Left renal cortex interstitium (tissue), 4 donors: ENCODE measurements around the gene EHBP1. TPM values are rescaled to one million over a fixed set of nuclear protein-coding genes. Genes with fewer than 3 reads are reported as not detected.
"Not testable (repeated sequence)": the region's sequence is repeated elsewhere in the genome, so short reads cannot be mapped to it uniquely, and the experiment has no call there.

Experiments used
- DNase-seq, 4 donors: peaks; one replicate each; pipeline ENCODE4 v3.0.0-alpha.2; 2013; ENCODE audit warnings: low read depth in 4 of 4, low spot score in 2 of 4, missing footprints in 1 of 4
- polyA plus RNA-seq, 4 donors: library from polyadenylated mRNA; unstranded; fragments of 120-200 nt; gene quantifications; one replicate each; pipeline ENCODE4 v1.2.1, GENCODE V29; 2013; ENCODE audit not compliant: insufficient read length in 4 of 4

The EHBP1 gene
- polyA plus RNA-seq, 4 donors, result 40.8 to 55.7 (median 46.5) TPM

GRCh38 chr2:62731275-62731674 lies 25.8 kb downstream of the EHBP1 start:
- DNase-seq, result no peak

DNA sequence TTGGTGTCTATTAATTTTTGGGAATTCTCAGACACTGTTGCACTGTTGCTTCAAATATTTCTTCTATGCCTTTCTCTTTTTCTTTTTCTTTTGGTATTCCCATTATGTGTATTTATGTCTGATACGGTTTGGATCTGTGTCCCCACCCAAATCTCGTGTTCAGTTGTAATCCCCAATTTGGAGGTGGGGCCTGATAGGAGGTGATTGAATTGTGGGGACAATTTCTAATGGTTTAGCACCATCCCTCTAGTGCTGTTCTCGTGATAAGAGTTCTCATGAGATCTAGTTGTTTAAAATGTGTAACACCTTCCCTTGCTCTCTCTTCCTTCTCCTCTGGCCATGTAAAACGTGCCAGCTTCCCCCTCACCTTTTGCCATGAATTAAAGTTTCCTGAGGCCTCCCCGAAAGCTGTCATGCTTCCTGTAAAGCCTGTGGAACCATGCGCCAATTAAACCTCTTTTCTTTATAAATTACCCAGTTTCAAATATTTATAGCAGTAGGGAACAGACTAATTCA lies 26.8 kb downstream of the EHBP1 start:
- no peak for DNase-seq

- DNase-seq, result no peak
These were observed 28.0 kb downstream of the EHBP1 start for GRCh38 chr2:62733546-62733945.

GRCh38 chr2:62736899-62737559 lies 31.5 kb downstream of the EHBP1 start:
- no peak for DNase-seq

DNA sequence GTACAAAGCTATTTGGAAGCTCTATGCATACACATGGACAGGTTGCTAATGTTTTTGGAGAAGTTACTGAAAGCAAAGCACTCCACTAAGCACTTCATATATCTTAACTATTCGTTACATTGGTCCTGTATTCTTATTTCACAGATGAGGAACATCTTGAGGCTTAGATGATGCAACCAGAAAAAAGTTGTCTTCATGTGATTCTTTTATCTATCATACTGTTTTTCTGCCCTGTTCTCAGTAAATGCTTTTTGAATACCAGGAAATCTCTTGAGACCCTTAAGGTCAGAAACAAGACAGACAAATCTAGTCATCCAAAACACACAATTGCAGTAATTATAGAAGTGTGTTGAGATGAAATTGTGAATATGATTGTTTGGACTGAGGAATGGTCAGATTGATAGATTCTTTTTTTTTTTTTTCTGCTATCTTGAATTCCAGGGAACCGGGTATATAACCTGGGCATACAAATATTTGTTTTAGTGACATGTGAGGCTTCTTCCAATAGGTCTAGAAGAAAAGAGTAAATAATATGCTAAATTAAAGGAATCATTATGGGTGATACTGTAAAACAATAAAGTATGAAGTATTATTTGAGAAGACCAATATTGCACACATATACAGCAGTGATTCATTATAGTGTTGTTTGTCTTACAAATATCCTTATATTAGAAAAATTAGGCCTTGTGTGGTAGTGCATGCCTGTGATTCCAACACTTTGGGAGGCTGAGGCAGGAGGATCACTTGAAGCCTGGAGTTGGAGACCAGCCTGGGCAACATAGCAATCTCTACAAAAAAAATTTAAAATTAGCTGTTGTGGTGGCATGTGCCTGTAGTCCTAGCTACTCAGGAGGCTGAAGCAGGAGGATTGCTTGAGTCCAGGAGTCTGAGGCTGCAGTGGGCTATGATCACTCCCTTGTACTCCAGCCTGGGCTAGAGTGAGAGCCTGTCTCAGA lies 33.7 kb downstream of the EHBP1 start:
- no peak for DNase-seq

DNA sequence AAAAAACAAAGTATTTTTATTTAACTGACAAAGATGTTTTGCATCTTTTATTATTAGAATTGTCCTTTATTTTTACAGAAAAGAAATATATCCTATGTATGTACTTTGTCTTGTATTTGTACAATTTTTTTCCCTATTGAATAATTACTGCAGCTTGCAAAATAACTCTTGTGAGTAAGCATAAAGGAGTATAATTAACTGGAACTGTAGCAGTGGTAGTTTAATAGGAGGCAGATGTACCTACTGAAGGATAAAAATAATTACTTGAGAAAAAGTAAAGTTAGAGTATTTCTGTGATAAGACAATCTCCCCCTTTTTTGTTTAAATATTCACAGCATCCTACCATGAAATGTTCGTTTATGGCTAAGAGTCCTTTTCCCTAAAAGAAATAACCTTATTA lies 34.7 kb downstream of the EHBP1 start:
- no peak for DNase-seq

DNA sequence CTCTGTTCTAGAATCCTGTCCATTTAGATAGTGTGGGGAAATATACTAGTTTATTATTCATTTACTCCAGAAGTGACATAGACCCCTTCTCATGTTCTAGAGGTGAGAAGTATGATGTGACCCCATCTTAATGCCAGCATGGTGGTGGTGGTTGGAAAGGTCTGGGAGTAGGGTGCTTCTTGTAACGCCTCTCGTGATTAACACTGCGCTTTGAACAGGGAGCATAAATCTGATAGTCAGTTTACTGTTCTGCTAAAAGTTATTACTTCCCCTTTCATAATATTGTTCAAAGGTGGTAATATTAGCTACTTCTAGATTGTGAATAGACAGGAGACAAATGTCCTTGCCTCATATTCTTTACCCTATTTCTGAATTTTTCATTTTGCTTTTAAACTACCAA lies 35.6 kb downstream of the EHBP1 start:
- no peak for DNase-seq

GRCh38 chr2:62741954-62742722 lies 36.6 kb downstream of the EHBP1 start:
- no peak for DNase-seq

DNA sequence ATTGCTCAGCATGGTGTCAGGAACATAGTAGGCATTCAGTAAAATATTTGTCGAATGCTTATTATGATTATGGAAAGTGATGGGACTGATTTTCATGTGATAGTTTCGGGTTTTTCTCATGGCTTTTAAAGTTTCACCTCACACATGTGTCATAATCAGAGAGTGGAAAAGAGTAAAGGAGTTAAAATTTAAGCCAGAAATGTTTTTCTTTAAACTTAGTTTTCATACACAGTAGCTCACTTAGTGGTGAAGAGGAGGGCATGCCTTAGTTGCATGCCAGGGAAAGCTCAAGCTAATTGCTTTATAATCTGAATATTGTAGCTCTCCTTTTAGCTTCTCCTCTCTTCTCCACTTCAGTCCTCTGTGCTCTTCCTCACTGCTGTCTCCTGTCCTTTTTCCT lies 38.0 kb downstream of the EHBP1 start:
- DNase-seq, result no peak

DNA sequence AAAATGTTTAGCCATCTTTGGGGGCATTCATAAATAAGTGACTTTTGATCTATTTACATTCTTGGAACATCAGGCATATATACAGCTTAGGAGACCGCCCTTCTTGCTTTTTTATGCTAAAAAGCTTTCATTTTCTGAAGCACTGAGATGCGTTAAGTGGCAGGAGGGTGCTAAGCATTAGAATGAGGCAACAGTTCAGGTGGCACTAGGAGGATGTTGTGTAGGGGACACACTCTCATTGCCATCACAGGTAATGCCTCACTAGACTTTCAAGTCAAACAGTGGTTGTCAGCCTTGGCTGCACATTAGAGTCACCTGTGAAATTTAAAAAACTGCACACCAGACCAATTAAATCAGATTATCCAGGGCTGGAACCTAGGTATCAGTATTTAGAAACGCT lies 39.1 kb downstream of the EHBP1 start:
- no peak for DNase-seq

- DNase-seq, result no peak
These were observed 40.5 kb downstream of the EHBP1 start for GRCh38 chr2:62745891-62746481.

- no peak for DNase-seq
These were observed 41.7 kb downstream of the EHBP1 start for GRCh38 chr2:62747169-62747568.

DNA sequence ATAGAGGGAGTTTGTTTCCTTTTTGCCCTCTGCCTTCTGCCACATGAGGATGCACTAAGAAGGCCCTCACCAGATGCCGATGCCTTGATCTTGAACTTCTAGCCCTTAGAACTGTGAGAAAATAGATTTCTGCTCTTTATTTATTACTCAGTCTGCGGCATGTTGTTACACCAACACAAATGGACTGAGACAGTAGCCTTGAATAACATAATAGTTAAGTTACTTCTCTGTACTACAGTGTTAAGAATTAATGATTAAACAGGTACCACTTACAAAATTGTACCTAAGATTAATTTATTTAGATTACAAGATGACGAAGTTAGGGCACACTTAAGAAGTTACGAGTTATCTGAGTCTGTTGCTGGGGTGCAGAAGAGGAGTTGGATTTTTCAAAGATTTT lies 42.4 kb downstream of the EHBP1 start:
- DNase-seq, result no peak

- DNase-seq, result not testable (repeated sequence)
These were observed 43.6 kb downstream of the EHBP1 start for GRCh38 chr2:62749111-62749510.

DNA sequence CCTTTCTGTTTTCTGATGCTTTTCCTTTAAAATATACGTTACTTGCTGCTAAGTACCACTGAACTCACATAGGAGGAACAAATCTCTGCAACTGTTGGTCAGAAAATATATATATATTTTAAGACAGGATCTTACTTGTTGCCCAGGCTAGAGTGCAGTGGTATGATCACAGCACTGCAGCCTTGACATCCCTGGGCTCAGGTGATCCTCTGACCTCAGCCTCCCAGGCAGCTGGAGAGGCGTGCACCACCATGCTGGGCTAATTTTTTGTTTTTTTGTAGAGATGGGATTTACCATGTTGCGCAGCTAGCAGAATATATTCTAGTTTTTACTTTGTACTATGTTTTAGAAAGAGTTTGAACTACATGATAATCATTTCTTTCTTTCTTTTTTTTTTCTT lies 51.5 kb downstream of the EHBP1 start:
- DNase-seq, result no peak

GRCh38 chr2:62760026-62760425 lies 54.5 kb downstream of the EHBP1 start:
- no peak for DNase-seq

- DNase-seq, result no peak
These were observed 55.0 kb downstream of the EHBP1 start for GRCh38 chr2:62760555-62760954.

GRCh38 chr2:62765619-62766376 lies 60.3 kb downstream of the EHBP1 start:
- DNase-seq, result no peak

- no peak for DNase-seq
These were observed 63.1 kb downstream of the EHBP1 start for GRCh38 chr2:62768615-62769014.

DNA sequence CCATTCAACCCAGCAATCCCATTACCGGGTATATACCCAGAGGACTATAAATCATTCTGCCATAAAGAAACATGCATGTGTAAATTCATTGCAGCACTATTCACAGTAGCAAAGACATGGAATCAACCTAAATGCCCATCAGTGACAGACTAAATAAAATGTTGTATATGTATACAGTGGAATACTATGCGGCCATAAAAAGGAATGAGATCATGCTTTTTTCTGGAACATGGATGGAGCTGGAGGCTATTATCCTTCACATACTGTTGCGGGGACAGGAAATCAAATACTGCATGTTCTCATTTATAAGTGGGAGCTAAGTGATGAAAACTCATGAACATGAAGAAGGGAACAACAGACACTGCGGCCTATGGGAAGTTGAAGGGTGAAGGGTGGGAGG lies 65.1 kb downstream of the EHBP1 start:
- DNase-seq, result no peak
